Esophagus squamous epithelium (tissue), 4 donors: Measurements from ENCODE around the gene EPC2.

Experiments used
- CTCF ChIP-seq, 6 experiments: fragments of 450-650 bp in 4 of 6; fragments of 200-600 bp in 2 of 6; sonication (generic) in 2 of 6; IDR thresholded peaks; one replicate each; pipeline ENCODE4 v1.5.1; 2016 to 2019; ENCODE audit warnings: antibody characterized with exemption in 6 of 6, mild to moderate bottlenecking in 4 of 6, moderate library complexity in 4 of 6
- POLR2A ChIP-seq, 4 donors: fragments of 450-650 bp; IDR thresholded peaks; one replicate each; pipeline ENCODE4 v1.6.1; 2017; ENCODE audit warnings: antibody characterized with exemption in 4 of 4, mild to moderate bottlenecking in 4 of 4, moderate library complexity in 3 of 4

- TF ChIP-seq CTCF (IDR thresholded peaks at IDR 0.05) = no peak
- no peak for TF ChIP-seq POLR2A (IDR thresholded peaks at IDR 0.05)
These were observed 22.2 kb upstream of the EPC2 start for GRCh38 chr2:148622366-148622765.
